ES-I3 (cell line): ENCODE results near the gene SLC19A2.
"Not testable (repeated sequence)": the region's sequence is repeated elsewhere in the genome, so short reads cannot be mapped to it uniquely, and the experiment has no call there.

Experiments used
- H3K36me3 ChIP-seq: 2 replicates; pipeline ENCODE4 v1.6.1; 2013; ENCODE audit warnings: mild to moderate bottlenecking, low read length, control low read depth, moderate library complexity; ENCODE audit not compliant: insufficient read depth
- H3K4me1 ChIP-seq: 2 replicates; pipeline ENCODE4 v1.6.1; 2013; ENCODE audit warnings: mild to moderate bottlenecking, control low read depth, low read length; ENCODE audit not compliant: insufficient read depth
- H3K9ac ChIP-seq: 2 replicates; pipeline ENCODE4 v1.6.1; 2013; ENCODE audit warnings: low read depth, mild to moderate bottlenecking, low read length, moderate library complexity
- H3K9me3 ChIP-seq: 2 replicates; pipeline ENCODE4 v1.6.1; 2013; ENCODE audit warnings: mild to moderate bottlenecking, low read length, moderate library complexity; ENCODE audit not compliant: control insufficient read depth, insufficient read depth

The SLC19A2 gene

GRCh38 chr1:169515641-169516040 is 29.9 kb upstream of the SLC19A2 start:
- H3K4me1 ChIP-seq: no peaks in the 10 kb centered on the region
- no peak overlapping the region for H3K9ac ChIP-seq
- H3K9me3 ChIP-seq: no peaks in the 10 kb centered on the region
- no peaks in the 10 kb centered on the region for H3K36me3 ChIP-seq

GRCh38 chr1:169514566-169515270 is 29.0 kb upstream of the SLC19A2 start:
- Histone ChIP-seq H3K9ac (no peak overlapping the region), H3K4me1 (no peaks in the 10 kb centered on the region), H3K36me3 (no peaks in the 10 kb centered on the region), H3K9me3 (no peaks in the 10 kb centered on the region)

GRCh38 chr1:169513208-169513607 is 27.5 kb upstream of the SLC19A2 start:
- no peaks in the 10 kb centered on the region for H3K9me3 ChIP-seq
- H3K36me3 ChIP-seq: no peaks in the 10 kb centered on the region
- H3K4me1 ChIP-seq: no peaks in the 10 kb centered on the region
- H3K9ac ChIP-seq: no peak overlapping the region

GRCh38 chr1:169511316-169512005 is 25.7 kb upstream of the SLC19A2 start:
- H3K4me1 ChIP-seq: no peaks in the 10 kb centered on the region
- no peak overlapping the region for H3K9ac ChIP-seq
- H3K9me3 ChIP-seq: no peaks in the 10 kb centered on the region
- no peaks in the 10 kb centered on the region for H3K36me3 ChIP-seq

GRCh38 chr1:169510060-169510459 is 24.3 kb upstream of the SLC19A2 start:
- H3K9ac ChIP-seq: no peak overlapping the region
- H3K4me1 ChIP-seq: no peaks in the 10 kb centered on the region
- no peaks in the 10 kb centered on the region for H3K9me3 ChIP-seq
- H3K36me3 ChIP-seq: no peaks in the 10 kb centered on the region

- Histone ChIP-seq H3K9me3 (no peaks in the 10 kb centered on the region), H3K4me1 (no peaks in the 10 kb centered on the region), H3K36me3 (no peaks in the 10 kb centered on the region), H3K9ac (no peak overlapping the region)
Observed at GRCh38 chr1:169509354-169509753, 23.6 kb upstream of the SLC19A2 start.

- H3K9me3 ChIP-seq: no peaks in the 10 kb centered on the region
- H3K9ac ChIP-seq: no peak overlapping the region
- H3K36me3 ChIP-seq: no peaks in the 10 kb centered on the region
- no peaks in the 10 kb centered on the region for H3K4me1 ChIP-seq
Observed at GRCh38 chr1:169508432-169509338, 22.9 kb upstream of the SLC19A2 start.

- Histone ChIP-seq H3K9me3 (no peaks in the 10 kb centered on the region), H3K9ac (no peak overlapping the region), H3K4me1 (no peaks in the 10 kb centered on the region), H3K36me3 (no peaks in the 10 kb centered on the region)
Observed at GRCh38 chr1:169507413-169507812, 21.7 kb upstream of the SLC19A2 start.

GRCh38 chr1:169503601-169504000 is 17.9 kb upstream of the SLC19A2 start:
- H3K36me3 ChIP-seq, H3K4me1 ChIP-seq, H3K9ac ChIP-seq, H3K9me3 ChIP-seq: not testable (repeated sequence)

GRCh38 chr1:169499807-169500206 is 14.1 kb upstream of the SLC19A2 start:
- no peaks in the 10 kb centered on the region for H3K9me3 ChIP-seq
- H3K4me1 ChIP-seq: no peaks in the 10 kb centered on the region
- no peaks in the 10 kb centered on the region for H3K36me3 ChIP-seq
- H3K9ac ChIP-seq: no peak overlapping the region

- no peaks in the 10 kb centered on the region for H3K4me1 ChIP-seq
Observed at GRCh38 chr1:169497317-169497716, 11.6 kb upstream of the SLC19A2 start.

GRCh38 chr1:169495916-169496315 is 10.2 kb upstream of the SLC19A2 start:
- no peak overlapping the region for H3K9ac ChIP-seq
- H3K9me3 ChIP-seq: no peaks in the 10 kb centered on the region
- H3K36me3 ChIP-seq: no peaks in the 10 kb centered on the region
- no peaks in the 10 kb centered on the region for H3K4me1 ChIP-seq

More at GRCh38 chr1:169497317-169497716, 11.6 kb upstream of the SLC19A2 start:
- no peaks in the 10 kb centered on the region for H3K9me3 ChIP-seq
- H3K9ac ChIP-seq: no peak overlapping the region
- no peaks in the 10 kb centered on the region for H3K36me3 ChIP-seq

- H3K36me3 ChIP-seq: no peaks in the 10 kb centered on the region
- H3K9me3 ChIP-seq: no peaks in the 10 kb centered on the region
- H3K9ac ChIP-seq: no peak overlapping the region
- no peaks in the 10 kb centered on the region for H3K4me1 ChIP-seq
Observed at GRCh38 chr1:169495046-169495775, 9.5 kb upstream of the SLC19A2 start.

- Histone ChIP-seq H3K9me3 (no peaks in the 10 kb centered on the region), H3K9ac (no peak overlapping the region), H3K4me1 (no peaks in the 10 kb centered on the region), H3K36me3 (no peaks in the 10 kb centered on the region)
Observed at GRCh38 chr1:169494343-169494742, 8.6 kb upstream of the SLC19A2 start.
